ENCODE results near the gene ZFYVE16.

ZFYVE16 gene

DNA sequence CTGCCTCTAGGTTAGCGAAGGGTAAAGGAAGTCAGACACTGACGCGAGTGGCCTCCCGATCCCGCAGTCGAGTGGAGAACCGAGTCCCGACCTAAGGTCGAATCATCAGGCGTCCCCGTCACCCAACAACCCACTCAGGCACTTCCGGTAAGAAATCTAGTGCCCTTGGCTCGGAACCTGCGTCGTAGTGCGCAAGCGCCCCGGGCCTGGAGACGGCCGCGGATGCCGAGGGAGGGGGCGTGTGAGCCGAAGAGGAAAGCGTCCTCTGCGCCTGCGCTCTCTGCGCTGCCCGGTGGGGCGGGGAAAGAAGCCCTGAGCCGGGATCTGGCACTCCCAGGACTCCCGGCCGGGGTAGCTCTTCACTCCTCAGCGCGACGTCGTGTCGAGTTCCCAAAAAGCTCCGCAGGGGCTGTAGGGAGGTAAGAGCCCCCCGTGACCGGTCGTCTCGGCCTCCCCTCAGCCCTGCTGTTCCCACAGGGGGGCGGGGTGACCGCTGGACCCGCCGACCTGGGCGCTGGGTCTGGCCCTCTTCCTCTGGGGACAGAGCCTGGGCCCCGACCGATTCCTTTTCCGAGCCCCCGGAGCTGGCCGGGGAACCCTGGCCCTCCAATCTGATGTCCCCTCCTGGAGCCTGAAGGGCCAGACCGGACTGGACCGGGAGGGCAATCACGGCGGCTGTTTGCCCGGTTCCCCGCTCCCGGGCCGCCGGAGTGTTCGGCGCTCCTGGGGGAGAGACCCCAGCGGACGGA, at the start of gene ZFYVE16:
Gene ZFYVE16 (plus strand): TSS at position 330 of the 749 bp plus-strand sequence. CDS start 26,084 bp downstream, outside the sequence.
- H3K4me1 ChIP-seq (ENCODE audit: low read length), result peaks cover 8% of the 10 kb centered on the region
- no peak for TF ChIP-seq EZH2phosphoT487 (IDR thresholded peaks at IDR 0.05; ENCODE audit: low read depth)
- TF ChIP-seq, protein P1, sequence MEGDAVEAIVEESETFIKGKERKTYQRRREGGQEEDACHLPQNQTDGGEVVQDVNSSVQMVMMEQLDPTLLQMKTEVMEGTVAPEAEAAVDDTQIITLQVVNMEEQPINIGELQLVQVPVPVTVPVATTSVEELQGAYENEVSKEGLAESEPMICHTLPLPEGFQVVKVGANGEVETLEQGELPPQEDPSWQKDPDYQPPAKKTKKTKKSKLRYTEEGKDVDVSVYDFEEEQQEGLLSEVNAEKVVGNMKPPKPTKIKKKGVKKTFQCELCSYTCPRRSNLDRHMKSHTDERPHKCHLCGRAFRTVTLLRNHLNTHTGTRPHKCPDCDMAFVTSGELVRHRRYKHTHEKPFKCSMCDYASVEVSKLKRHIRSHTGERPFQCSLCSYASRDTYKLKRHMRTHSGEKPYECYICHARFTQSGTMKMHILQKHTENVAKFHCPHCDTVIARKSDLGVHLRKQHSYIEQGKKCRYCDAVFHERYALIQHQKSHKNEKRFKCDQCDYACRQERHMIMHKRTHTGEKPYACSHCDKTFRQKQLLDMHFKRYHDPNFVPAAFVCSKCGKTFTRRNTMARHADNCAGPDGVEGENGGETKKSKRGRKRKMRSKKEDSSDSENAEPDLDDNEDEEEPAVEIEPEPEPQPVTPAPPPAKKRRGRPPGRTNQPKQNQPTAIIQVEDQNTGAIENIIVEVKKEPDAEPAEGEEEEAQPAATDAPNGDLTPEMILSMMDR (IDR thresholded peaks at IDR 0.05; ENCODE audit: low read depth, low read length), result no peak
- no peaks in the 10 kb centered on the region for H3K9me3 ChIP-seq (ENCODE audit: insufficient read depth, low read length)
- no peaks in the 10 kb centered on the region for H4K20me1 ChIP-seq (ENCODE audit: insufficient read depth, low read length)
- peak within 1 kb of the TSS; percentile 84 for H3K4me2 ChIP-seq (ENCODE audit: low read length)
- H2AFZ ChIP-seq (ENCODE audit: low read depth, low read length), result peak within 1 kb of the TSS; percentile 29
- H3K27me3 ChIP-seq (ENCODE audit: low read depth, low read length), result no peaks in the 10 kb centered on the region
- peak within 1 kb of the TSS; percentile 80 for H3K4me3 ChIP-seq (ENCODE audit: low read length)
- H3K27ac ChIP-seq (ENCODE audit: low read length), result peak within 1 kb of the TSS; percentile 67
- peak within 1 kb of the TSS; percentile 77 for H3K9ac ChIP-seq (ENCODE audit: low read length)
- H3K36me3 ChIP-seq (replicated peaks; ENCODE audit: low read depth, low read length), result peaks cover 2% of the 10 kb centered on the region
- no peaks in the 10 kb centered on the region; the same call in 1 of the 2 replicates for H3K79me2 ChIP-seq (ENCODE audit: low read length)

DNA sequence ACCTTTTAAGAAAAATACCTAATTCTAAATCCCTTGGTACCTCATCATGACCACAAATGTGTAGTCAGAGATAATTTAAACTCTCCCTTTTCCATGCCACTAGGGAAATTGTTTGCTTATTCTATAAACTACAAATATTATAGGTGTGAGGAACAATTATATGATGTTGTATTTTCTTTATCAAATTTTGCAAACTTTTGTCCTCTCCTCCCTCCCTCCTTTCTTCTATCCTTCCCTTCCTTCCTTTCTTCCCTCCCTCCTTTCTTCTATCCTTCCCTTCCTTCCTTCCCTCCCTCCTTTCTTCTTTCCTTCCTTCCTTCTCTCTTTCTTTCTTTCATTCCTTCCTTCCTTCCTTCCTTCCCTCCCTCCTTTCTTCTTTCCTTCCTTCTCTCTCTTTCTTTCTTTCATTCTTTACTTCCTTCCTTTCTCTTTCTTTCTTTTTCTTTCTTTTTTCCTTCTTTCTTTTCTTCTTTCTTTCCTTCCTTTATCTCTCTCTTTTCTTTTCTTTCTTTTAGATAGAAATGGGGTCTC, 46.9 kb upstream of the ZFYVE16 start:
- Histone ChIP-seq H3K4me1 (ENCODE audit: low read length) (no peaks in the 10 kb centered on the region), H3K4me2 (ENCODE audit: low read length) (no peak overlapping the region), H2AFZ (ENCODE audit: low read depth, low read length) (no peak overlapping the region), H3K4me3 (ENCODE audit: low read length) (no peak overlapping the region), H3K79me2 (ENCODE audit: low read length) (no peaks in the 10 kb centered on the region), H4K20me1 (ENCODE audit: insufficient read depth, low read length) (no peaks in the 10 kb centered on the region), H3K27me3 (ENCODE audit: low read depth, low read length) (no peaks in the 10 kb centered on the region), H3K9me3 (ENCODE audit: insufficient read depth, low read length) (no peaks in the 10 kb centered on the region), H3K9ac (ENCODE audit: low read length) (no peak overlapping the region), H3K36me3 (replicated peaks; ENCODE audit: low read depth, low read length) (no peaks in the 10 kb centered on the region), H3K27ac (ENCODE audit: low read length) (no peak overlapping the region)
- TF ChIP-seq, protein P1 (IDR thresholded peaks at IDR 0.05; ENCODE audit: low read depth, low read length), result no peak
- TF ChIP-seq EZH2phosphoT487 (IDR thresholded peaks at IDR 0.05; ENCODE audit: low read depth), result no peak

DNA sequence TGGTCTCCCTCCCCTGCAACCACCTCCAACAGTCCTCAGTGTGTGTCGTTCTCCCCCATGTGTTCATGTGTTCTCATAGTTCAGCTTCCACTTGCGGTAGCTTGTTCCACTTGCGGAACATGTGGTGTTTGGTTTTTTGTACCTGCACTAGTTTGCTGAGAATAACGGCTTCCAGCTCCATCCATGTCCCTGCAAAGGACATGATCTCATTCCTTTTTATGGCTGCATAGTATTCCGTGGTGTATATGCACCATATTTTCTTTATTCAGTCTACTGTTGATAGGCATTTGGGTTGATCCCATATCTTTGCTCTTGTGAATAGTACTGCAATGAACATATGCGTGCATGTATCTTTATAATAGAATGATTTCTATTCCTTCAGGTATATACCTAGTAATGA, 43.0 kb upstream of the ZFYVE16 start:
- H3K9ac ChIP-seq (ENCODE audit: low read length), result no peak overlapping the region
- no peaks in the 10 kb centered on the region for H3K27me3 ChIP-seq (ENCODE audit: low read depth, low read length)
- H3K4me2 ChIP-seq (ENCODE audit: low read length), result no peak overlapping the region
- no peaks in the 10 kb centered on the region for H3K36me3 ChIP-seq (replicated peaks; ENCODE audit: low read depth, low read length)
- no peaks in the 10 kb centered on the region for H4K20me1 ChIP-seq (ENCODE audit: insufficient read depth, low read length)
- H2AFZ ChIP-seq (ENCODE audit: low read depth, low read length), result no peak overlapping the region
- H3K4me3 ChIP-seq (ENCODE audit: low read length), result no peak overlapping the region
- no peaks in the 10 kb centered on the region for H3K9me3 ChIP-seq (ENCODE audit: insufficient read depth, low read length)
- no peaks in the 10 kb centered on the region for H3K79me2 ChIP-seq (ENCODE audit: low read length)
- H3K27ac ChIP-seq (ENCODE audit: low read length), result no peak overlapping the region
- H3K4me1 ChIP-seq (ENCODE audit: low read length), result no peaks in the 10 kb centered on the region
- TF ChIP-seq, protein P1 (IDR thresholded peaks at IDR 0.05; ENCODE audit: low read depth, low read length), result no peak
- no peak for TF ChIP-seq EZH2phosphoT487 (IDR thresholded peaks at IDR 0.05; ENCODE audit: low read depth)

DNA sequence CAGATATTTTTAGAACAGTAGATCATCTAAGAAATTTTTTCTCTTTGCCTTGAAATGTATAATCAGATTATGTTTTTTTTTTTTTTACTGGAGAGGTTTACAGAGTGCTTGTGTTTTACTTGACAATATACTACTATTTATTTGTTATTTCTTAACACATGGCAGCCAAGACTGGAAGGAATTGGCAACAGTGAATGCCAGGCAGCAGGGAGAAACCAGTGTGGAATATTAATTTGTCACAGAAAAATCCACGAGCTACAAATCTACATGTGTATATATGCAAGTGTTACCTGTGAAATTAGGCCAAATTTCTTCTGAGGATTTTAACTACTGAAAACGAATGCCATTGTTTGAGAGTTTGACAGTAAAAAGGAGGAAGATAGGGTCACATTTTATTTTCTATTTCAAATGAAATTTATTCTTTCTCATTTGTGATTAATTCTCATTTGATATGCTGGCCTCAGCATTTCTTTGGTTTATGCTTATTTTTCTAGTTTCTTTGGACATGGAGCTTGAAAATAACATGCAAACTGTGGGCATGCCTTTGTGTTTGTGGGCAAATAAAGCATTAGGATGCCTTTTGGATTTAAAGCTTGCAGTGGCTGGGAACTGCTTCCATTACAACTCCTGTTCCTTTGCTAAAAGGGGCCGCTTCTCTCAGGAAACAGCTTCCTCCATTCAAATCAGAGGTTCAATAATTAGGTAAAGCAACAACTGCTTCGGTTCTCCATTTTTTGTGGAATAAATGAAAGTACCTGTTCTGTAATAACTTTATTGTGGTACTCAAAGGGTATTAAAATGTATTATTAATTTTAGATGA, 39.0 kb upstream of the ZFYVE16 start:
- Histone ChIP-seq H2AFZ (ENCODE audit: low read depth, low read length) (no peak overlapping the region), H3K27ac (ENCODE audit: low read length) (no peak overlapping the region), H3K4me2 (ENCODE audit: low read length) (no peak overlapping the region), H3K27me3 (ENCODE audit: low read depth, low read length) (no peaks in the 10 kb centered on the region), H4K20me1 (ENCODE audit: insufficient read depth, low read length) (no peaks in the 10 kb centered on the region), H3K4me3 (ENCODE audit: low read length) (no peak overlapping the region), H3K79me2 (ENCODE audit: low read length) (no peaks in the 10 kb centered on the region), H3K36me3 (replicated peaks; ENCODE audit: low read depth, low read length) (no peaks in the 10 kb centered on the region), H3K9ac (ENCODE audit: low read length) (no peak overlapping the region), H3K9me3 (ENCODE audit: insufficient read depth, low read length) (no peaks in the 10 kb centered on the region), H3K4me1 (ENCODE audit: low read length) (no peaks in the 10 kb centered on the region)
- TF ChIP-seq EZH2phosphoT487 (IDR thresholded peaks at IDR 0.05; ENCODE audit: low read depth), result no peak
- TF ChIP-seq, protein P1 (IDR thresholded peaks at IDR 0.05; ENCODE audit: low read depth, low read length), result no peak

All from OCI-LY3 (cell line).